Inflammatory macrophage treated with lipopolysaccharide for 4 hours (primary cell): ENCODE measurements around the gene SPACA1.
"Not testable (repeated sequence)": the region's sequence is repeated elsewhere in the genome, so short reads cannot be mapped to it uniquely, and the experiment has no call there.

Experiments
- DNase-seq: peaks from one replicate; pipeline ENCODE4 v3.0.0-alpha.2; 2020

SPACA1 gene, protein sequence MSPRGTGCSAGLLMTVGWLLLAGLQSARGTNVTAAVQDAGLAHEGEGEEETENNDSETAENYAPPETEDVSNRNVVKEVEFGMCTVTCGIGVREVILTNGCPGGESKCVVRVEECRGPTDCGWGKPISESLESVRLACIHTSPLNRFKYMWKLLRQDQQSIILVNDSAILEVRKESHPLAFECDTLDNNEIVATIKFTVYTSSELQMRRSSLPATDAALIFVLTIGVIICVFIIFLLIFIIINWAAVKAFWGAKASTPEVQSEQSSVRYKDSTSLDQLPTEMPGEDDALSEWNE

DNA sequence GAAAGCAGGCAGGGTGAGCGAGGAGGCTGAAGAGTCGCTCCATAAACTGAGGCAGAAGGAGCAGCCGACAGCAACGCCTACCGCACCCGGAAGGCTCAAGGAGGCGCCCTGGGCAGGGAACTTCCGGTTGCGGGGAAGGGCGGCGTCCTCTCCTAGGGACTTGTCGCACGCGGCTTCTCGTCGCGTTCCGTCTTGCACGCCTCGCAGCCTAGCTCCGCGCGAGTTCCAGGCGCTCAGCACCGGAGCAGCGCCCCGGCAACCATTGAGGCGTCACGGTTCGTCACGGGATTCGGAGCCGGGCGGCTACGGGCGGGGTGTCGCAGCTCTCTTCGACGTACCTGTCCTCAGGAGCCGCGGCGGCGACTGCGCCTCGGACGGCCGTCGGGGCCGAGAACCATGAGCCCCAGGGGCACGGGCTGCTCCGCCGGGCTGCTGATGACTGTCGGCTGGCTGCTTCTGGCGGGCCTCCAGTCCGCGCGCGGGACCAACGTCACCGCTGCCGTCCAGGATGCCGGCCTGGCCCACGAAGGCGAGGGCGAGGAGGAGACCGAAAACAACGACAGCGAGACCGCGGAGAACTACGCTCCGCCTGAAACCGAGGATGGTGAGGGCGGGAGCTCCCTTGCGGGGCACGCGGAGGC lies at the start of gene SPACA1:
Gene SPACA1, plus strand, starts transcription at position 332 of the 641 bp plus-strand sequence. Its CDS starts 65 bp downstream, at position 397.
- DNase-seq: no peak

DNA sequence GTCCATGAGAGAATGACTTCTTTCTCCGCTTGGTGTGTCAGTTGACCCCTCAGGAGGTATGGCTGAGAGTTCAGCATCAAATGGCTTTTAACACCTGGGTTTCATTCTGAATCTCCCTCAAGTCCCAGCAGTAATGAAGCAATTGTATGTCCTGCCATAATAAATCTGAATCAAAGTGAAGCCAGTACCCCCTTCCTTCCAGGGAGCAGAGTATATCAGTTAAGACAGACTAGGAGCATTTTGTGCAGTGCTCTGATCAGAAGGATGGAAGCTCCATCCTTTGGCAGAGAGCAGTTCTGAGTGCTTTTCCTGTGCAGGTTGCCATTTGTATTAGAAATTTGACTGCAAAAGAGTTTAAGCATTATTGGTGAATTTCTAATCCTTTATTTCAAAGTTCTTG lies 46.9 kb upstream of the SPACA1 start:
- no peak for DNase-seq

DNA sequence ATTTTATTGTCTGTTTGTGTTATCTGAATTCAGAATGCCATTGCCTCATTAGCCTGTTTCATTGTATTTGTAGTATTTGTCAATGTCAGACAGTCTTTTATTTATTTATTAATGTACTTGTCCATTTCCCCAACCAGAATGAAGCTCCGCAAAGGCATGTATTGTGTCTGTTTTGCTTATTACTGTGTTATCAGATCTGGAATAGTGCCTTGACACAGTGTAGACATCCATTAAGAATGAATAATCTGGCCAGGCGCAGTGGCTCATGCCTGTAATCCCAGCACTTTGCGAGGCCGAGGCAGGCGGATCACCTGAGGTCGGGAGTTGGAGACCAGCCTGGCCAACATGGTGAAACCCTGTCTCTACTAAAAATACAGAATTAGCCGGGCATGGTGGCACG lies 46.4 kb upstream of the SPACA1 start:
- DNase-seq: not testable (repeated sequence)

DNA sequence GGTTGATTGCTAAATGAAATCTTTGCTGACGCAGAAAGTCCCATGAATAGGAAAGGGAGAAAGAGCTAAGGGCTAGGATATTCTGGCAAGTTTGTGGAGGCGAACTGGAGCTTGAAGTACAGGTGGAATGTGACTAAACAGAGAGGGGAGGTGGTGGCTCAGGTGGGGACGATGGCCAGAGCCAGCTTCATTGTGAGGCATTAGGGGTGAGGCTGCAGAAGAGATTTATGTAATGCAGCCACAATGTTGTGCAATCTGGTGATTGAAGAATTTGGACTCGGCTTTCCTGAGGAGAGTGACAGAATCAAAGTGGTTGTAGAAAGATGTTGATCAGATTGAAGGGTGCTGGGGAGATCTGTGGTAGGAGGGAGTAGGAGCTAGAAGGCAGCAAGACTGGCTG lies 42.9 kb upstream of the SPACA1 start:
- DNase-seq: no peak

DNA sequence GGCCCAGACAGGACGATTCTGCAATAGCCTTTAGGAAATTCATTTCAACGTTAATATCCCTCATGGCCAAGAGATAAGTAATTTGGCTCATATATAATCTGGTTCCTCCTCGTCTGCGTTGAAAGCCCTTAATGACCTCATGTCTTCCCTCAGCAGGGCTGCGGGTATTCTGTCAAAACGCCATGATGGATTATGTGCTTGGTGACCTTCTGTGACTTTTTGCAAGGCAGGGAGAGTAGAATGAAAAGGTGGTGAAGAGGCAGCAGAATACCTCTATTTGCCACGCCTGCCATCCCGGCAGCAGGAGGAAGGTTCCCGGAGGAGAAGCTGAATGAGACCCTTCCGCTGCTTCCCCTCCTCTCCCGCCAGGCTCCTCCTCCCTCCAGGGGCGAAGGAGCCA lies 41.1 kb upstream of the SPACA1 start:
- no peak for DNase-seq

DNA sequence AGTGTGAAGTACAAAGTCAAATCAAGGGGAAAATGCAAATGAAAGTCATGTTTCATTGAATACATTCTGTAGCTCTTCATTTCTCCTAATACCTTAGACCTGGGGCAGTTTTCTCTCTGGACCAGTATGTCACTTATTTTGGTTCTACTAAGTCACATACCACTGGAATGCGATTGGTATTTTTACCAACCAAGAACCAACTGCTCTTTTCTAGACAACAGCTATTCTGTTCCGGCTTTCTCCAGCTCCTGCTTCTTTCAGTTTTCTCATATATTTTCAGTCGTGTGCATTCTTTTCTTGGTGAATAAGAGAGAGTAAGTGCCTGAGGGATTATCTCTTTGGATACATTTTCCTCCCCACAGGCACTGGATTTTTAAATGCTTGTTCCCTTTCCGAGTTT lies 39.2 kb upstream of the SPACA1 start:
- DNase-seq: no peak

DNA sequence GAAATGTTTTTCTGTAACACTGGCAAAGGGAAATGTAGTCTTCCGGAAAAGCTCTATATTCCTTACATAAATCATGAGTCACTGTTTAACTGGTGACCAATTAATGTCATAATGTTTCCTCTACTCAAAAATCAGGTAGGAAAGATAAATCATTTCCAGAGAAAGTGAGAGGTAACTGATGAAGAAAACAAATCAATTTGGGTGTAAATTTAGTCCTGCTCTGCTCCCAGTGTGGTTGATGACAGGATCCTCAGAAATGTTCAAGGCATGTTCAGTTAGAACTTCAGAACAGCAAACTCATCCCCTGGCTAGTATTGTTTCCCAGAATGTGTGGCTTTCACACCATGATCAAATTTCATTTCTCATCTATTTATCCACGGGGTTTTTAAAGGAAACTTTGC lies 38.8 kb upstream of the SPACA1 start:
- DNase-seq: no peak

DNA sequence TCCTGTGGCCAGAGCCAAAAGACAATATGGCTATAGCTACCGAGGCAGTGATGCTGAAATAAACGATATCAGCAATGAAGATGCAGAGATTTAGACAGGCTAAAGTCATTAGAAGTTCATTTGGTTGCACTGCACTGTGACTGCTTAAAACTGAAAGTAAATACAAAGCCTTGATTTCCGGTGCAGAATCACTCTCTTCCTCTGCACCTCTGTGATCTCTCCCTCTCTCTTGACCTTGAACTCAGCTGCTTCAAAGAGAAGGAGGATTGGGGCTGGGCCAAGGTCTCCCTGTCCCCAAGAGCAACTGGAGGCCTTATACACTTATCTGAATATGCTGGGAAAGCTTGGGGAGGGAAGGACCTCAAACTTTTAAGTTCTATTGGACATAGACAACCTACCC lies 34.6 kb upstream of the SPACA1 start:
- DNase-seq: no peak

DNA sequence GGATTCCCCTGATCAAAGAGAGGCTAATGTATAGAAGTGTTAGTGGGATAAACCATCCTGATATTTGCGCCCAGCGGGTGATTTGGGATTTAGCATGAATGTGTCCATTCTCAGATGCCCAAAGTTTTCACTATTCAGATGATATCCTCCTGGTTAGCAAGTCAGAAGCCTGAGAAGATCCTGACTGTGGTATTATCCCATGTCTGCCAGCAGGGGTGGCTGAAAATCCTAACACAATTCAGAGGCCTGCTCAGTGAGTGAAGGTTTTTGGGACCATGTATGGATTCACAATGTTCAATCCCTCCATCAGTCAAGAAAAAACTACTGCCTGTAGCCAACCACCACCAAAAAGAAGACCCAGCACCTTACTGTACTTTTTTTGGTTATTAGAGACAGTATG lies 34.1 kb upstream of the SPACA1 start:
- no peak for DNase-seq

DNA sequence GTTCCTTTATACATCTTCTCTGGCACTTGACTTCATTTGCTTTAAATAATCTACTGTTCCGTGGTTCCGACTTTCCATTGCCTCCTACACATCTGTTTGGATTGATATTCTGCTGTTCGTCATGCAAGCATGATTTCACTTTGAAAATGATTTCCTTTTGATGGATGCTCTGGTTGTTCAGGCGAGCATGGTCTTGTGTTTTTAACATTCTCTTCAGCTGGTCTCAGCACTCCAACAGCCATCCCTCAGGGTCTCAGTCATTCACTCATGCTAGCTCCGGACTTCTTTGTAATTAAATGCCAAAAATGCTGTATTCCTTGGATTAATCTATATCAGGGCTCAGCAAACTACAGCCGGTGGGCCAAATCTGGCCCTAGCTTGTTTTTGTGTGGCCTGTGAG lies 27.2 kb upstream of the SPACA1 start:
- DNase-seq: no peak

DNA sequence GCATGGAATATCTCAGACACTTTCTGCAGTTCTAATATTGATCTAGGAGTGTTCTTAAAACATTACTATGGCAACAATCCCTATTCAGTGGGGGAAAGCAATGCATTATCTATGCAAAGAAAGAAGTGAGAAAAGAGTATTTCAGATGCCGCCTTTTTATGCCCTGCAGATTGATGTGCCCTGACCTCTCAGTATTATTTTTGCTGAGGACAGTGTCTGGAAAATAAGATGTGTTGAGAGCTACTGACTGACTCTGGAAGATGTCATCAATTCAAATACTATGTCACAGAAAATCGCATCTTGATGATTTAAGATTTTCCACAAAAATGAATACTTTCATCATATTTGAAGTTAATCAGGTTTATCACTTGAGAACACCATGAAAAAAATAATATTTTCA lies 22.9 kb upstream of the SPACA1 start:
- DNase-seq: no peak

DNA sequence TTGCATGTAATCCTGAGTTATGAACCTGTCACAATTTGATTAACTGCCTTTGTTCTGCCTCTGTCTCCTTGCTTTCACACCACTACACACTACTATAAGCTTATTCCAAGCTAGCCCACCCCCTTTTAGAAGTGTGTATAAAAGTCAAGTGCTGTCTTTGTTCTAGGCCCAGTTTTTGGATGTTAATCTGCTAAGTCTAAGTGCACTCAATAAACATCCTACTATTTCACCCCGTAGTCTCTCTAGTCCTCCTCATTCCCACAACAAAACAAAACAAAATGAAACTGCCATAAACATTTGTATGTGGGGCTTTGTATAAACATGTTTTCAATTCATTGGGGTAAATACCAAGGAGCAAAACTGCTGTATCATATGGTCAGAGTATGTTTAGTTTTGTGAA lies 16.1 kb upstream of the SPACA1 start:
- no peak for DNase-seq

DNA sequence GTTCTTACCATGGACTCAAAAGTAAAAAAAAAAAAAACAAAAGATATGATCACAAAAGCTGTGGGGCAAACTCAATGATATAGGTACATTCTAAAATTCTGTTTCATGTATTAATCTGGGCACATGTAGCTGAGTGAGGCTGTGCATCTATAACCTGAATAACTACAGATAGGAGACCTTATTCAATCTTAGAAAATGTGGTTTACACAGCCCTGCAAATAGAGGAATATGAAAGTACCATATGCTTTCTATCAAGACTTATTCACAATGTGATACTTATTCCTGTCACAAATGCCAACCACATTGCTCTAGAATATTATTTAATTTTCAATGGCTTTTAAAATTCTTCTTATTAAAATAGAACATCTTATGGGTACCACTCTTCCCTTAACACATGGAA lies 3.1 kb upstream of the SPACA1 start:
- DNase-seq: no peak

DNA sequence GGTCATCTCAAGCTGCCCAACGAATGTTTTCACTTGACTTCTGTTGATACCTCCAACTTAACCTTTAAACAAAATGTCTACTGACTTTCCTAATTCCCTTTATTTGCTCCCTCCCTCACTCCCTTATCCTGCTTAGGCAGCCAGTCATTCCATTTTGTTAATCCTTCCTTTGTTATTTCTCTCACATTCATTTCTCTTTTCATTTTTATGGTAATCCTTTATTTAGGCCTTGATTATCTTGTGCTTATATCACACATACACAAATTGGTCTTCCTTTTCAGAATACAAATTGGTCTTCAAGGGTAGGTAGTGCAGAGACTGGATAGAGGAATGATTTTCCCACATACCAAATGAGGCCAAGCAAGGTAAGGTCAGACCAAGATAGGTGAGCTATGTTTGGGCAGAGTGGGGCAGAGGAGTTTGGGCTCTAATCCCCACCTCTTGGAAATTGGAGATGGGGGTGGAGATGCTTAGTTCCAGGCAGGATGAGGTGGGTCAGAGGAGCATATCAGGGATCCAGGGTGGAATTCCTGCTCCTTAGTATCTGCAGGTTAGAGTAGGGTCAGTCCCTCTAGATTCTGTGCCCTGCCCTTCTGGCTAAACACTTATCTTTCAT lies 2.0 kb upstream of the SPACA1 start:
- DNase-seq: no peak

DNA sequence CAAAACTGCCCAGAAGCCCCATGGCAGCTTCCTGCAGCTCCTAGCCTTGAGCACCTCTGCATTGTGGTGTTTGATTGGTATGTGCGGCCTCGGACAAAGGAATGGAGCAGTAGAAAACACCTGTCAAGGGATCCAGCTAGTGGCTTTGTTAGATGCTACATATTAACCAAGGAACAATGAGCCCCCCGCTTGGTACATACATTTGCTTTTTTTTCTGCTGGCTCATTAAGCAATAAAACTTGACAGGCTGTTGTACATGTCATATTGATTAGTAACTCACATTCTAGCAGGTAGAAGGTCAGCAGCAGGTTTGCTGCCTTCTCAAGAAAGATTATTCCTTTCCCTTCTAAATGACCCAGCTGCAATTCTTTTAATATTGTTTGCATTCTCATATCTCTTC lies 937 bp downstream of the SPACA1 start:
- no peak for DNase-seq

DNA sequence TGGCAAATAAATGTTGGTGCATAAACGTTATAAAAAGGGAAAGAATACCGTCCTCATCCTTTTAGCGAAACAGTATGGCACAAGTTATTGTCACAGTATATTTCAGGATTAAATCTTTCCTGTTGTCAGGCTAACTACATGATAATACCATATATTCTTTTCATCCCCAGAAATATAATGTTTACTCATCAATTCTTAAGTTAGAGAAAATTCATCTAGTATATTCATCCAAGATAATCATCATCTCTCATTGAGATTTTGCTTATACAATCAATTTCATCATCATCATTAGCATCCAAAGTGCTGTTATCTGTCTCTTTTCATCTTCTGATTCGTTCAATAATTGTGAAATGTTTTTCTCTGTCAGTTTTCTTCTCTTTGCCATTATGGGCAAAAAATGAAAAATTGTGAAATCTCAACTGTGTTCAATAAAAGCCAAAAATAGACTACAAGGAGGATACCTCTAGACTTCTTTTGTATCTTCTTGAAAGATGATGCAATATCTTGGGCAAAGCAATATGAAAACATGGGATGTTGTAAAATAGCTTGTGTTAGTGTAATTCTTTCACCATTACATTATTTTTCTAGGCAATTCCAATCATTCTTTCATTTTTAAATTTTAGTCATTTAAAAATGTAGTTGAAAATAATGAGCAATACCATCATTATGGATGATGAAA lies 2.6 kb downstream of the SPACA1 start:
- no peak for DNase-seq

DNA sequence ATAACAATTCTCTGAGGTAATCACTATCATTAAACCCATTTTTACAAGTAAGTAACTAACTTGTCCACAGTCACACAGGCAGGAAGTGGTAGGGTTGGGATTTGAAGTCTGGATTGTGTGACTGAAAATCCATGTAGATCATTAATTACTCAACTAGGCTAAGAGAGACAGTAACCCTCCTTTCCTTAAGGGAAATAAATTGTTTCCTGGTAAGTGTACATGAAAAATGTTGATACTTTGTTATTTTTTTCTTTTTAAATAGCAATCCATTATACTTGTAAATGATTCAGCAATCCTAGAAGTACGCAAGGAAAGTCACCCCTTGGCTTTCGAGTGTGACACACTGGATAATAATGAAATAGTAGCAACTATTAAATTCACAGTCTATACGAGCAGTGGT lies 11.6 kb downstream of the SPACA1 start:
- no peak for DNase-seq

DNA sequence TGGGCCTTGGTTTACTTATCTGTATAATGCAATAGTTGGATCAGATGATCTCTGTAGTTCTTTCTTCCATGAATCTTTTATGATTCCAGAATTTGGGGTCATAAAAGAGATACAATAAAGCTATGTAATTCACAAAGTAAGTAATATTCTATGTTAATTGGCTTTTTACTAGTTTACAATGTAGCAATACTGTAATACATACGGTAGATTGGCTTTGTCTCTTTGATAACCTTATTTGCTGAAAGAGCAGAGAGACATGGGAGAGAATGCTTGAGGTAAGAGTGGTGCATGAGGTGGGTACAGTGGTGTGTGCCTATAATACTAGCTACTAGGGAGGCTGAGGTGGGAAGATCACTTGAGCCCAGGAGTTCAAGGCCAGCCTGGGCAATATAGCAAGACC lies 14.7 kb downstream of the SPACA1 start:
- no peak for DNase-seq

DNA sequence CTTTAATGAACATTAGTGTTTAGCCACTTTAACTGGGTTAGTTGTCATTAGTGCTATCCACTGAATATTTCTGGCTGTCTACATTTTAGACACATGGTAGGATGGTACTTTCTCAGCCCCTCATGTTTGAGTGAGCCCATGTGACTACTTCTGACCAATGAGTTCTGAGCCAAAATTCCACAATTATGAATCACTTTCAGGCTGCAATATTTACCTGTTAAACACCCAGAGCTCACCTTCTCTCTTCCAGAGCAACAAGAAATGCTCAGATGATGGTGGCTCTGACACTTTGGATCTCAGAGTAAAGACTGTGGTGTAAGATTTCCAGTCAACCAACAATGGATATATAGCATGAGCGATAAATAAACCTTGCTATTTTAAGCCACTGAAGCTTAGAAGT lies 24.8 kb downstream of the SPACA1 start:
- DNase-seq: no peak

DNA sequence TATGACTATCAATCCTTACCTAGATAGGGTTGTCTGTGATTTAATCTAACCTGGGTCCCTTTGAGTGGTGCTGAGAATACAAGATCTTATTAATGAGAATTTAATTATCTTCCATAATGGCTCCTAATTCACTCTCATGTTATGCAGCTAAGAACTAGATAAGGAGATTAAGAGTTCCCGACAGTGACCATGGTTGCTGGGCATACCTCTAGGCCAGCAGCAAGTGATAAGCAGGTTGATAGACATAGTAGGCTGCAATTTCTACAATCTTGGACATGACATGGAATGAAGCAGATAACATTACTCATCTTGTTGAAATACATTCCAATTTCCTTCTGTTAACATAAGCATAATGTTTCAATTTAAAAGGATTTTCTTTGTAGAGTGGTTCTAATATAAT lies 27.1 kb downstream of the SPACA1 start:
- DNase-seq: no peak

DNA sequence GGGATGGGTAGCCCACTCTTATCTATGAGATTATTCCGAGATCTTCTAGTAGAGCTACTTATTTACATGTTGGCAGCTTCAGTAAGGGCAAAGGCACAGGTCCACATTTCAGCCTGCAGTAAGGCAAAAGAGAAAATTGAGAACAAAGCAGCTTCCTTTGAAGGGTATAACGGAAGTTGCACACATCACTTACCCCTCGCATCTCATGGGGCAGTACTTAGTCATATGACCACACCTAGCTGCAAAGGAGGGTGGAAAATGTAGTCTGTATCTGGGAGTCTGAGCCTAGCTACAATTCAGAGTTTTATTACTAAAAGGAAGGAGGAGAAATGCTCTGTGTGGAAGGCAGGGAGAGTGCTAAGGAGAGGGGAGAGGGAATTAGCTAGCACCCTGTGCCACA lies 29.7 kb downstream of the SPACA1 start:
- DNase-seq: no peak

DNA sequence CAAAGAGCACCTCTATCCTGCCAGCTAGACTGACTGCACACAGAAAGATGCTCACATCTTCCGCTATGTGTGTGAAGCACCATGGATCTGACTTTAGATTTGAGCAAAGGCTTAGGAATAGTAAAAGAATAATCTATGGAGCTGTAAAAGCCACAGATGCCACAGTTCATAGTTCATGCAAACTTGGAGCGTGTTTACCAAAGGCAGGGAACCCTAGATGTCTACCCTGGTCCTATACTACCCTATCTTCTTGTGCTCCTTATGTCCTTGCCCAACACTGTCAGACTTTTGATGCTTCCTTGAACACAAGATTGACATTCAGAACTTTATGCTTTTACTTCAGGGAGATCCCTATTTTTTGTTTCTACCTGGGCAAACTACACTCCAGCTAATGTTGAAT lies 39.2 kb downstream of the SPACA1 start:
- DNase-seq: no peak

DNA sequence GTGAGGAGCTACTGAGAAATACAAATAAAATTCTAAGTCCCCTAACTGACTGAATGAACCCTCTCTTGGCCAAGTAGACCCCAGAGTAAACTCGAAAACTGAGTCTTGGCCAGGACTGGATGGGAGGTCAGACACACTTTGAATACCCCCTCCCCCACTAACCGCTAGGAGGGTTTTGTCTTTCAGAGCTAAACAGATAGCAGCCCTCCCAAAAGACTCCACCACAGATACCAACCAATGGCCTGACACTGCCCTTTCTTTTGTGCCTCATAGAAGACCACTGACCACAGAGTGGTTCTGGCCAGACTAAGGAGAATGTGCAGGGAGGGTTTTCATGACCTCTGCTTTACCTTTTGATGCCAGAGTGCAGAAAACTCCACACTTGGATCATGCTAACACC lies 42.1 kb downstream of the SPACA1 start:
- no peak for DNase-seq

DNA sequence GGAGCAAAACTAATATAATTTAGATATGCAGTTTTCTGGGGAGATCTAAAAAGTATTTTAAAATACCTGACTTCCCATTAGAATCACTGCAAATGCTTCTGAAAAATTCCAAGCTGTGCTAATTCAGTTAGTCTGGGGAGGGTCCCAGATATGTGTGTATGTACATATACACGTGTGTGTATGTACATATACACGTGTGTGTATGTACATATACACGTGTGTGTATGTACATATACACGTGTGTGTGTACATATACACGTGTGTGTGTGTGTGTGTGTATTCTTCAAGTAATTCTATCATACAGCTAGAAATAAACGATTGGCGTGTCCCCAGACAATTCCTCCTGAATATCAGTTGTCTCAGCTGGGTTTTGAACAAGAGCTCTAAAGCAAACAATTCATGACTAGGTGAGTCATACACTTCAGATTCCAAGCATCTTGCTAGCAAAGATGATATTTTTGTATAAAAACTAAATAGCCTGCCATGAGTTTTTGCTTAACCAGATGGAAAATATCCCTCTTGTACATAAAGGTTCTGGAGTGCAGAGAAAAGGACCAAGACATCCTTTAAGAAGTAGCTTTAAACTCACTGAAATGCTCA lies 58.2 kb downstream of the SPACA1 start:
- no peak for DNase-seq
